ENCODE data around the gene RPS8. TPM values are rescaled to one million over a fixed set of nuclear protein-coding genes. Genes with fewer than 3 reads are reported as not detected.

RPS8 gene
- total RNA-seq, 1 experiment from 2014 or later, result 2,296 TPM

GRCh38 chr1:44812822-44813543, 37.6 kb downstream of the RPS8 start:
- ATAC-seq, result no peak
- peaks cover 39 to 56% of the 10 kb centered on the region in 2 experiments for H3K4me1 ChIP-seq (ENCODE audit: control insufficient read depth in 1 of 2, insufficient read depth in 2 of 2, low read length in 2 of 2)

More at GRCh38 chr1:44812822-44813543, 37.6 kb downstream of the RPS8 start:
- Histone ChIP-seq H3K4me3 (replicated peaks in 1 of 2; ENCODE audit: low read depth in 1 of 2, low read length in 2 of 2) (no peak overlapping the region), H2AFZ (ENCODE audit: low read depth, low read length, poor library complexity, severe bottlenecking) (no peak overlapping the region), H3K9ac (ENCODE audit: low read length) (no peak overlapping the region), H3K27me3 (ENCODE audit: insufficient read depth, low read length) (no peaks in the 10 kb centered on the region), H3K9me3 (ENCODE audit: control insufficient read depth in 1 of 2, insufficient read depth in 1 of 2, low read depth in 1 of 2, low read length in 2 of 2) (no peaks in the 10 kb centered on the region), H3K4me2 (ENCODE audit: low read length) (no peak overlapping the region), H4K20me1 (ENCODE audit: insufficient read depth) (no peaks in the 10 kb centered on the region), H3K27ac (ENCODE audit: low read depth, low read length) (no peak overlapping the region), H3K9me2 (ENCODE audit: insufficient read depth) (no peaks in the 10 kb centered on the region), H3K79me2 (ENCODE audit: insufficient read depth, low read length) (no peaks in the 10 kb centered on the region), H3K36me3 (ENCODE audit: control insufficient read depth in 1 of 2, insufficient read depth in 2 of 2, low read length in 2 of 2) (no peaks in the 10 kb centered on the region)
- DNase-seq (ENCODE audit: low read depth, low spot score), result no peak
- ChIA-PET POLR2A (interaction anchor here (1.8 to 2.7 kb wide), 2 partner anchors 13 to 92 kb away, joined by 4 to 14 read pairs; partner anchors contain the start of gene PLK3), RAD21 (ENCODE audit: low non-redundant PET in 1 of 2, low total read pairs in 2 of 2, uncharacterized antibody in 2 of 2, unreplicated experiment in 2 of 2) (no interaction called here), CTCF (interaction anchor here (2.9 kb wide), 1 partner anchor 13 kb away, joined by 8 read pairs; the partner anchor contains the start of gene PLK3)
- BruUV-seq (replicated peaks), result no TSS peak
- intact Hi-C loops (cut with micrococcal nuclease), result no loop called here
- no peak for TF ChIP-seq ZNF274 (IDR thresholded peaks at IDR 0.05; ENCODE audit: low read depth, low read length)
- no peak for TF ChIP-seq SRF (IDR thresholded peaks at IDR 0.05; ENCODE audit: low read depth)
- TF ChIP-seq POLR2AphosphoS5 (IDR thresholded peaks at IDR 0.05; ENCODE audit: low read depth, low read length), result no peak
- TF ChIP-seq ATF3 (IDR thresholded peaks at IDR 0.05), result no peak
- no peak for TF ChIP-seq CTCF (IDR thresholded peaks at IDR 0.05 in 2 of 3, conservative IDR thresholded peaks at IDR 0.05 in 1 of 3; ENCODE audit: borderline replicate concordance in 1 of 3, insufficient read depth in 1 of 3, low read depth in 2 of 3, low read length in 2 of 3)
- TF ChIP-seq, protein P1, sequence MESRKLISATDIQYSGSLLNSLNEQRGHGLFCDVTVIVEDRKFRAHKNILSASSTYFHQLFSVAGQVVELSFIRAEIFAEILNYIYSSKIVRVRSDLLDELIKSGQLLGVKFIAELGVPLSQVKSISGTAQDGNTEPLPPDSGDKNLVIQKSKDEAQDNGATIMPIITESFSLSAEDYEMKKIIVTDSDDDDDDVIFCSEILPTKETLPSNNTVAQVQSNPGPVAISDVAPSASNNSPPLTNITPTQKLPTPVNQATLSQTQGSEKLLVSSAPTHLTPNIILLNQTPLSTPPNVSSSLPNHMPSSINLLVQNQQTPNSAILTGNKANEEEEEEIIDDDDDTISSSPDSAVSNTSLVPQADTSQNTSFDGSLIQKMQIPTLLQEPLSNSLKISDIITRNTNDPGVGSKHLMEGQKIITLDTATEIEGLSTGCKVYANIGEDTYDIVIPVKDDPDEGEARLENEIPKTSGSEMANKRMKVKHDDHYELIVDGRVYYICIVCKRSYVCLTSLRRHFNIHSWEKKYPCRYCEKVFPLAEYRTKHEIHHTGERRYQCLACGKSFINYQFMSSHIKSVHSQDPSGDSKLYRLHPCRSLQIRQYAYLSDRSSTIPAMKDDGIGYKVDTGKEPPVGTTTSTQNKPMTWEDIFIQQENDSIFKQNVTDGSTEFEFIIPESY (IDR thresholded peaks at IDR 0.05; ENCODE audit: extremely low read depth, insufficient replicate concordance, low read length), result no peak
- TF ChIP-seq TCF7L2 (IDR thresholded peaks at IDR 0.05; ENCODE audit: borderline replicate concordance, extremely low read depth, insufficient read depth, insufficient read length), result no peak
- no peak for TF ChIP-seq EZH2phosphoT487 (IDR thresholded peaks at IDR 0.05; ENCODE audit: borderline replicate concordance)
- no peak for TF ChIP-seq CEBPB (IDR thresholded peaks at IDR 0.05; ENCODE audit: low read depth)
- no peak for TF ChIP-seq REST (IDR thresholded peaks at IDR 0.05; ENCODE audit: low read depth)
- no peak for TF ChIP-seq SIN3A (IDR thresholded peaks at IDR 0.05; ENCODE audit: low read depth)
- no peak for TF ChIP-seq FOSL1 (IDR thresholded peaks at IDR 0.05; ENCODE audit: low read depth)

All from HCT116 (cell line).